Kidney (tissue), 14 donors: ENCODE data around the gene ERBB4. TPM values are rescaled to one million over a fixed set of nuclear protein-coding genes. Genes with fewer than 3 reads are reported as not detected.

Experiments used
- DNase-seq, 5 donors: peaks; one replicate each; pipeline ENCODE4 v3.0.0-alpha.2; 2013 to 2020
- FAIRE-seq: peaks from 2 replicates; lab custom pipeline; 2012; peaks lifted over from hg19 to GRCh38; lab: Jason Lieb, UNC
- H3K27ac ChIP-seq, 2 donors: one replicate each; pipeline ENCODE4 v1.7.0; 2013; ENCODE audit warnings: low read depth in 2 of 2, low read length in 2 of 2, inconsistent platforms in 1 of 2
- H3K27me3 ChIP-seq: one replicate; pipeline ENCODE4 v1.7.1; 2013; ENCODE audit warnings: low read length, inconsistent platforms; ENCODE audit not compliant: control insufficient read depth, insufficient read depth
- H3K36me3 ChIP-seq, 3 donors: one replicate each; pipeline versions ENCODE4 v1.7.0 to v1.7.1; 2013; ENCODE audit warnings: low read length in 3 of 3, control low read depth in 1 of 3, inconsistent platforms in 1 of 3; ENCODE audit not compliant: insufficient read depth in 3 of 3, control insufficient read depth in 2 of 3
- H3K4me1 ChIP-seq, 3 donors: one replicate each; pipeline versions ENCODE4 v1.7.0 to v1.7.1; 2013; ENCODE audit warnings: low read length in 3 of 3, inconsistent platforms in 1 of 3, low read depth in 1 of 3; ENCODE audit not compliant: control insufficient read depth in 2 of 3, insufficient read depth in 2 of 3
- H3K4me3 ChIP-seq, 3 donors: one replicate each; pipeline versions ENCODE4 v1.7.0 to v1.8.1; 2013; ENCODE audit warnings: low read length in 3 of 3, control low read depth in 1 of 3, inconsistent platforms in 1 of 3
- H3K9ac ChIP-seq, 3 donors: one replicate each; pipeline versions ENCODE4 v1.7.0 to v1.7.1; 2013; ENCODE audit warnings: low read length in 3 of 3, control low read depth in 1 of 3, inconsistent platforms in 1 of 3
- H3K9me3 ChIP-seq, 3 donors: one replicate each; pipeline versions ENCODE4 v1.7.0 to v1.7.1; 2013; ENCODE audit warnings: low read length in 3 of 3, control low read depth in 1 of 3, inconsistent platforms in 1 of 3; ENCODE audit not compliant: control insufficient read depth in 2 of 3, insufficient read depth in 1 of 3
- CTCF ChIP-seq: IDR thresholded peaks from 3 replicates; pipeline ENCODE4 v1.5.1; 2012; ENCODE audit warnings: mild to moderate bottlenecking, moderate library complexity, borderline replicate concordance; ENCODE audit not compliant: insufficient read depth; ENCODE audit errors: extremely low read depth
- intact Hi-C: fragments of 100-400 bp; cut with DNase I; formaldehyde crosslinking; loops from one replicate; pipeline ENCODE4 v1.11.1; 2022
- polyA plus RNA-seq: library from polyadenylated mRNA; stranded (reverse); fragments of 350-450 nt; fragmentation: Illumina TruSeq; extraction: RNeasy Lipid Tissue Mini Kit (QIAGEN cat#74804); gene quantifications from one replicate; pipeline ENCODE4 v1.2.3, GENCODE V29; 2014; ENCODE audit warnings: low read depth, low replicate concordance; ENCODE audit not compliant: insufficient read depth
- total RNA-seq: library from RNA; stranded (reverse); fragmentation: NEBNext Ultra II Directional; extraction: Animal tissue kit (Norgen Biotek cat#: 25700); gene quantifications from one replicate; pipeline ENCODE4 v1.2.1, GENCODE V29; 2021
- donor health status: control.
- donor health status: control.
- donor health status: control.
- donor health status: control.
- donor health status: control.
- donor health status: DM: yes; HTN: yes; CAD: no.
- donor health status: Normal renal cell carcinoma (clear cell type).

Gene ERBB4
- total and polyA plus RNA-seq, 2 donors from 2014 or later: 3.9 to 152 TPM

GRCh38 chr2:212428681-212429478 is 109.7 kb downstream of the ERBB4 start:
- no peak overlapping the region for H3K4me3 ChIP-seq
- no peaks in the 10 kb centered on the region for H3K36me3 ChIP-seq
- DNase-seq (no peak), FAIRE-seq (no peak)
- H3K9me3 ChIP-seq: no peaks in the 10 kb centered on the region
- TF ChIP-seq CTCF: no peak
- intact Hi-C loops: no loop called here
- no peak overlapping the region for H3K27ac ChIP-seq
- no peaks in the 10 kb centered on the region for H3K27me3 ChIP-seq
- H3K9ac ChIP-seq: no peak overlapping the region
- peaks cover 0 to 2% (median 0%) of the 10 kb centered on the region in 3 donors for H3K4me1 ChIP-seq

- DNase-seq: no peak
- no peaks in the 10 kb centered on the region for H3K36me3 ChIP-seq
- TF ChIP-seq CTCF: no peak
- no peaks in the 10 kb centered on the region for H3K9me3 ChIP-seq
- H3K4me3 ChIP-seq: no peak overlapping the region
- no peaks in the 10 kb centered on the region for H3K27me3 ChIP-seq
- H3K9ac ChIP-seq: no peak overlapping the region
- peaks cover 0 to 2% (median 0%) of the 10 kb centered on the region in 3 donors for H3K4me1 ChIP-seq
- FAIRE-seq: no peak
- intact Hi-C loops: no loop called here
- H3K27ac ChIP-seq: no peak overlapping the region
These were observed 111.0 kb downstream of the ERBB4 start for GRCh38 chr2:212427638-212428037.

GRCh38 chr2:212426637-212427412 is 111.8 kb downstream of the ERBB4 start:
- no peak for FAIRE-seq
- Histone ChIP-seq H3K4me1 (peaks cover 0 to 2% (median 0%) of the 10 kb centered on the region in 3 donors), H3K27ac (no peak overlapping the region), H3K4me3 (no peak overlapping the region), H3K27me3 (no peaks in the 10 kb centered on the region), H3K9me3 (no peaks in the 10 kb centered on the region), H3K36me3 (no peaks in the 10 kb centered on the region), H3K9ac (no peak overlapping the region)
- DNase-seq: no peak
- TF ChIP-seq CTCF: no peak
- intact Hi-C loops: no loop called here
